Coronary artery (tissue), 2 donors: ENCODE results near the gene CLDN24.

Experiments used
- DNase-seq: peaks from one replicate; pipeline ENCODE4 v3.0.0-alpha.2; 2017; ENCODE audit warnings: low spot score
- H3K27ac ChIP-seq, 2 donors: fragments of 200-600 bp; sonication (generic); one replicate each; pipeline ENCODE4 v1.5.1; 2016 to 2019
- H3K4me3 ChIP-seq: fragments of 200-600 bp; sonication (generic); 2 replicates; pipeline ENCODE4 v1.5.1; 2016; ENCODE audit warnings: mild to moderate bottlenecking, moderate library complexity
- CTCF ChIP-seq: fragments of 200-600 bp; sonication (generic); IDR thresholded peaks from one replicate; pipeline ENCODE4 v1.5.1; 2019; ENCODE audit warnings: antibody characterized with exemption

CLDN24 gene

GRCh38 chr4:183360161-183360919, 38.1 kb upstream of the CLDN24 start:
- TF ChIP-seq CTCF, result no peak
- no peak overlapping the region for H3K27ac ChIP-seq
- DNase-seq, result no peak
- H3K4me3 ChIP-seq, result no peak overlapping the region

DNA sequence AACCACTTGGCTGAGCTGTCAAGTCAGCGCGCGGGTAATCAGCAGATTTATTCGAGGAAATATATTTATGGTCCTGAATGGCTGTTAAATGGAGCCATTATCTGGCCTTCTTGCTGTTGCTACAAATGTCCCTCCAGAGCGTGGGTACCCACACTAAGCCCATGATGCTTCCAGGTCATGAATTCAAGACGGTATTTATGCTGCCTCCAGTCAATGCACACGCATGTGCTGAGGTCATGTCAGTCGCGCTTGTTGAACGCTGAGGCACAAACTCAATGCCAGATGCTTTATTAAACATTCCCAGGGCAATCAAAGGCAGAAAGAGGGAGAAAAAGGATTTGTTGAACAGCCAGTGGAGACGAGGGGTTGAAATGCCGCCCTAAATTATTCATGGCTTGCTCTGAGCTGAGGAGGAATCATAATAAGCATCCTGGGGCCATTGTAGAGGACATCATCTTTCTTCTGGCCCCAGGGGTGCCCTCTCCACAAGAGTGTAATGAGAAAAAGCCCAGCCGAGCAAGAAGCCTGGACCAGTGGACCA, 36.1 kb upstream of the CLDN24 start:
- no peak for DNase-seq
- TF ChIP-seq CTCF, result no peak
- Histone ChIP-seq H3K4me3 (no peak overlapping the region), H3K27ac (no peak overlapping the region)

DNA sequence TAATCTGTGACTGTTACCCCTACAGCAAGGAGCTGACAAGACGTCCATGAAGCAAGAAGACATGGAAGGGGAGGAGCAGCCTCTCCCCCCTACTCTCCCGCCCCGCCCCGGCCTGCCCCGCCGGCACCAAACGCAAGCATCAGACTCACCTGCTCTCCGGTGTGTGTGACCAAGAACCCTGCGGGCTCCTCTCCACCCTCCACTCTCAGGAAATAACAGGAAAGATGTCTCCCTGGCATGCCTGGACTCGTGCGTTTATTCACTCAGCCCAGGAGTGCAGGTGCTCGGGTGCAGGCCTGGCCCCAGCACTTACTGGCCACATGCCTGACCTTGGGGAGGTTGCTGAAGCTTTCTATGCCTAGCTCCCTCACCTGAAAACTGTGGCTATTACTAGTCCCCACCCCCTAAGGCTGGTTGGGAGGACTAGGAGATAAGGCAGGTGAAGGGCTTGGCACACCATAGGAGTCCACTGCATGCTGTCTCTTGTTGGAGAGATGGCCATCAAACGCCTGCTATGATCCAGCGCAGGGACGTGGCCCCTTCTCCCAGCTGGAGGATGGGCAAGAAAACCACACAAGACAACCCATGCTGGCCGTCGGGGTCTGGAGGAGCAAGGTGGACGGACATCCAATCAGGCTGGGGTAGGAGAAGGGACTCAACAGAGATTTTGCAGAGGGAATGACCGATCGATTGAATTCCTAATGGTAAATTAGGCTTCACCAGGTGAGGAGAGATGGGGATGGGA, 34.9 kb upstream of the CLDN24 start:
- no peak overlapping the region for H3K27ac ChIP-seq
- no peak for DNase-seq
- no peak overlapping the region for H3K4me3 ChIP-seq
- no peak for TF ChIP-seq CTCF

- Histone ChIP-seq H3K27ac (no peak overlapping the region), H3K4me3 (no peak overlapping the region)
- no peak for DNase-seq
- no peak for TF ChIP-seq CTCF
Observed at GRCh38 chr4:183356173-183356830, 34.1 kb upstream of the CLDN24 start.

GRCh38 chr4:183355405-183355804, 33.2 kb upstream of the CLDN24 start:
- H3K27ac ChIP-seq, result no peak overlapping the region
- DNase-seq, result no peak
- H3K4me3 ChIP-seq, result no peak overlapping the region
- TF ChIP-seq CTCF, result no peak

DNA sequence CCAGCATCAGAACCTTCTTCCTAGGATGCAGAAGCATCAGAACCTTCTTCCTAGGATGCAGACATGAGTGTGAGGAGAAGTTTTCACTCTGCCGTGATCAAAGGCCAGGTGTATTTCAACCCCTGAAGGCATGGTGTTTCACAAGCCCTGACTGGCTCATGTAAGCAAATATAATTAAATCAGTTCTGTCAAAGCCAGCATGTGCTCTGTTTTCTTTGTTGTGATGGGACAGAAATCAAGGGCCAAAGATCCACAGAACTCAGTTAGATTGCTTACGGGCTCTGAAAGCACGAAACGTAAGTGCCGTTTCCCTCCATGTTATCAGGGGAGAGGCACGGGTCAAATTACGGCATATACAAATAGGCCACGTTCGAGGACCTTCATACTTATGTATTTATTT, 32.0 kb upstream of the CLDN24 start:
- Histone ChIP-seq H3K27ac (no peak overlapping the region), H3K4me3 (no peak overlapping the region)
- DNase-seq, result no peak
- no peak for TF ChIP-seq CTCF
